ENCODE data around the gene CENPH. TPM values are rescaled to one million over a fixed set of nuclear protein-coding genes. Genes with fewer than 3 reads are reported as not detected.

CENPH gene
- total and polyA plus RNA-seq, 2 of the 13 experiments (the other 11 are each of a cell fraction or from before 2014, with no cell fraction given) = 11.2 to 28.8 TPM

DNA sequence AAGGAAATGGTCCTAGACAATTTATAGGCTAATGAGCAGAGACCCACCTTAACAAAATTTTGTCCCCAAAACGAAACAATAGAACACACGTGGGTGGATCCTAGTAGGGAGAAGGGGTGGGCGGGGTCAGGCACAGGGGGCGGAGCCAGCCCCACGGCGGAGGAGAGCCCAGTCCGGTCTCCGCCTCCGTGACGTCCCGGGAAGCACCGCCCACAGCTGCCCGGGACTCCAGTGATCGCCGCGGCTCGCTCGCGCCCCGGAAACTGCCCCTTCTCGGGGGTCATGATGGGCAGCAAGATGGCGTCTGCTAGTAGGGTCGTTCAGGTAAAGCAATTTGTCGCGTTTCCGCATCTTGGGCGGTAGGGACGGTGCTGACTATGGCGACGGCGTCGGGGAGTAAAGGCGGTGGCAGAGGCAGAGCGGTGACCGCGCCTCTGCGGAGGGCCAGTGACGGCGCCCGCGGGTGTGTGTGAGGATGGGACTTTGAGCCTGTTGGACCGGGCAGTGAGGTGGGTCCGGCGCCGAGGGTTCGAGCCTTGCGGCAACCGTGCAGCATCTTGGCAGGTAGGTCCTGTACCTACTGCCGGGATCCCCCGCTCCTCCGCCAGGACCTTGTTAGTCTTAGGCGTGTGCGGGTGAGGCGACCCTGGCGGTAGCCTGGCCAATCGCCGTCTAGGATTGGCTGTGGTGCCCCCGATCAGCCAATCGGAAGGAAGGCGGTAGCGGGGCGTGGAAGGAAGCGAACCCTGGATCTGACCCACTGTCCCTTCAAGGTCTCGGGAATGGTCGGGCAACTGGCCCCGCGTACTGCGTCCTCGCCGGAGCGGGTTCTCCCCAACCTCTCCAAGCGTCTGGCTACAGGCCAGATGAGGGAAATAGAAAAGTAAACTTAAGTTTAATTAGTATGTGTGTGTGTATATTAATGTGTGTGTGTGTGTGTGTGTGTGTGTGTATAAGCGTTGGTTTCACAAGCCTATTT, 28.5 kb downstream of the CENPH start (continued):
- no peak for TF ChIP-seq USF2 (IDR thresholded peaks at IDR 0.05; ENCODE audit: low read depth, low read length)
- TF ChIP-seq USF2 (CRISPR knock-in tag; IDR thresholded peaks at IDR 0.05; ENCODE audit: borderline replicate concordance) = 0 out of 2 replicates have a peak, but pooled peaks have one; percentile 45
- TF ChIP-seq ZNF83 (CRISPR knock-in tag; IDR thresholded peaks at IDR 0.05; ENCODE audit: borderline replicate concordance) = peak; percentile 94; the same call in 1 of the 2 replicates
- TF ChIP-seq KLF12 (CRISPR knock-in tag; IDR thresholded peaks at IDR 0.05; ENCODE audit: borderline replicate concordance) = peak; percentile 58; the same call in 1 of the 2 replicates
- TF ChIP-seq STAT5B (CRISPR knock-in tag; IDR thresholded peaks at IDR 0.05) = no peak
- TF ChIP-seq, protein P1, sequence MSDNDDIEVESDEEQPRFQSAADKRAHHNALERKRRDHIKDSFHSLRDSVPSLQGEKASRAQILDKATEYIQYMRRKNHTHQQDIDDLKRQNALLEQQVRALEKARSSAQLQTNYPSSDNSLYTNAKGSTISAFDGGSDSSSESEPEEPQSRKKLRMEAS (IDR thresholded peaks at IDR 0.05) = peak; percentile 64
- TF ChIP-seq, protein P2, sequence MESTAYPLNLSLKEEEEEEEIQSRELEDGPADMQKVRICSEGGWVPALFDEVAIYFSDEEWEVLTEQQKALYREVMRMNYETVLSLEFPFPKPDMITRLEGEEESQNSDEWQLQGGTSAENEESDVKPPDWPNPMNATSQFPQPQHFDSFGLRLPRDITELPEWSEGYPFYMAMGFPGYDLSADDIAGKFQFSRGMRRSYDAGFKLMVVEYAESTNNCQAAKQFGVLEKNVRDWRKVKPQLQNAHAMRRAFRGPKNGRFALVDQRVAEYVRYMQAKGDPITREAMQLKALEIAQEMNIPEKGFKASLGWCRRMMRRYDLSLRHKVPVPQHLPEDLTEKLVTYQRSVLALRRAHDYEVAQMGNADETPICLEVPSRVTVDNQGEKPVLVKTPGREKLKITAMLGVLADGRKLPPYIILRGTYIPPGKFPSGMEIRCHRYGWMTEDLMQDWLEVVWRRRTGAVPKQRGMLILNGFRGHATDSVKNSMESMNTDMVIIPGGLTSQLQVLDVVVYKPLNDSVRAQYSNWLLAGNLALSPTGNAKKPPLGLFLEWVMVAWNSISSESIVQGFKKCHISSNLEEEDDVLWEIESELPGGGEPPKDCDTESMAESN (CRISPR knock-in tag; conservative IDR thresholded peaks at IDR 0.05) = peak; percentile 58; the same call in 1 of the 2 replicates
- TF ChIP-seq SP5 (CRISPR knock-in tag; IDR thresholded peaks at IDR 0.05; ENCODE audit: borderline replicate concordance, low read depth) = no peak
- TF ChIP-seq, protein P3, sequence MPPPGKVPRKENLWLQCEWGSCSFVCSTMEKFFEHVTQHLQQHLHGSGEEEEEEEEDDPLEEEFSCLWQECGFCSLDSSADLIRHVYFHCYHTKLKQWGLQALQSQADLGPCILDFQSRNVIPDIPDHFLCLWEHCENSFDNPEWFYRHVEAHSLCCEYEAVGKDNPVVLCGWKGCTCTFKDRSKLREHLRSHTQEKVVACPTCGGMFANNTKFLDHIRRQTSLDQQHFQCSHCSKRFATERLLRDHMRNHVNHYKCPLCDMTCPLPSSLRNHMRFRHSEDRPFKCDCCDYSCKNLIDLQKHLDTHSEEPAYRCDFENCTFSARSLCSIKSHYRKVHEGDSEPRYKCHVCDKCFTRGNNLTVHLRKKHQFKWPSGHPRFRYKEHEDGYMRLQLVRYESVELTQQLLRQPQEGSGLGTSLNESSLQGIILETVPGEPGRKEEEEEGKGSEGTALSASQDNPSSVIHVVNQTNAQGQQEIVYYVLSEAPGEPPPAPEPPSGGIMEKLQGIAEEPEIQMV (CRISPR knock-in tag; IDR thresholded peaks at IDR 0.05; ENCODE audit: low read depth) = 0 out of 2 replicates have a peak, but pooled peaks have one; percentile 32
- no peak for TF ChIP-seq DDIT3 (CRISPR knock-in tag; IDR thresholded peaks at IDR 0.05)
- TF ChIP-seq, protein P4, sequence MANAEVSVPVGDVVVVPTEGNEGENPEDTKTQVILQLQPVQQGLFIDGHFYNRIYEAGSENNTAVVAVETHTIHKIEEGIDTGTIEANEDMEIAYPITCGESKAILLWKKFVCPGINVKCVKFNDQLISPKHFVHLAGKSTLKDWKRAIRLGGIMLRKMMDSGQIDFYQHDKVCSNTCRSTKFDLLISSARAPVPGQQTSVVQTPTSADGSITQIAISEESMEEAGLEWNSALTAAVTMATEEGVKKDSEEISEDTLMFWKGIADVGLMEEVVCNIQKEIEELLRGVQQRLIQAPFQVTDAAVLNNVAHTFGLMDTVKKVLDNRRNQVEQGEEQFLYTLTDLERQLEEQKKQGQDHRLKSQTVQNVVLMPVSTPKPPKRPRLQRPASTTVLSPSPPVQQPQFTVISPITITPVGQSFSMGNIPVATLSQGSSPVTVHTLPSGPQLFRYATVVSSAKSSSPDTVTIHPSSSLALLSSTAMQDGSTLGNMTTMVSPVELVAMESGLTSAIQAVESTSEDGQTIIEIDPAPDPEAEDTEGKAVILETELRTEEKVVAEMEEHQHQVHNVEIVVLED (CRISPR knock-in tag; IDR thresholded peaks at IDR 0.05; ENCODE audit: borderline replicate concordance) = no peak; the same call in 1 of the 2 replicates
- TF ChIP-seq, protein P5, sequence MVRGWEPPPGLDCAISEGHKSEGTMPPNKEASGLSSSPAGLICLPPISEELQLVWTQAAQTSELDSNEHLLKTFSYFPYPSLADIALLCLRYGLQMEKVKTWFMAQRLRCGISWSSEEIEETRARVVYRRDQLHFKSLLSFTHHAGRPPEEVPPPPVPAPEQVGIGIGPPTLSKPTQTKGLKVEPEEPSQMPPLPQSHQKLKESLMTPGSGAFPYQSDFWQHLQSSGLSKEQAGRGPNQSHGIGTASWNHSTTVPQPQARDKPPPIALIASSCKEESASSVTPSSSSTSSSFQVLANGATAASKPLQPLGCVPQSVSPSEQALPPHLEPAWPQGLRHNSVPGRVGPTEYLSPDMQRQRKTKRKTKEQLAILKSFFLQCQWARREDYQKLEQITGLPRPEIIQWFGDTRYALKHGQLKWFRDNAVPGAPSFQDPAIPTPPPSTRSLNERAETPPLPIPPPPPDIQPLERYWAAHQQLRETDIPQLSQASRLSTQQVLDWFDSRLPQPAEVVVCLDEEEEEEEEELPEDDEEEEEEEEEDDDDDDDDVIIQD (CRISPR knock-in tag; IDR thresholded peaks at IDR 0.05; ENCODE audit: low read depth) = peak; percentile 48
- TF ChIP-seq SNAI1 (CRISPR knock-in tag; IDR thresholded peaks at IDR 0.05; ENCODE audit: borderline replicate concordance) = peak; percentile 77; the same call in 1 of the 2 replicates
- TF ChIP-seq, protein P6, sequence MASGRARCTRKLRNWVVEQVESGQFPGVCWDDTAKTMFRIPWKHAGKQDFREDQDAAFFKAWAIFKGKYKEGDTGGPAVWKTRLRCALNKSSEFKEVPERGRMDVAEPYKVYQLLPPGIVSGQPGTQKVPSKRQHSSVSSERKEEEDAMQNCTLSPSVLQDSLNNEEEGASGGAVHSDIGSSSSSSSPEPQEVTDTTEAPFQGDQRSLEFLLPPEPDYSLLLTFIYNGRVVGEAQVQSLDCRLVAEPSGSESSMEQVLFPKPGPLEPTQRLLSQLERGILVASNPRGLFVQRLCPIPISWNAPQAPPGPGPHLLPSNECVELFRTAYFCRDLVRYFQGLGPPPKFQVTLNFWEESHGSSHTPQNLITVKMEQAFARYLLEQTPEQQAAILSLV (CRISPR knock-in tag; IDR thresholded peaks at IDR 0.05; ENCODE audit: borderline replicate concordance) = peak; percentile 95; the same call in 1 of the 2 replicates

All from HepG2 (cell line).